ENCODE measurements around the gene RAMP1.
"Not testable (repeated sequence)": the region's sequence is repeated elsewhere in the genome, so short reads cannot be mapped to it uniquely, and the experiment has no call there.

DNA sequence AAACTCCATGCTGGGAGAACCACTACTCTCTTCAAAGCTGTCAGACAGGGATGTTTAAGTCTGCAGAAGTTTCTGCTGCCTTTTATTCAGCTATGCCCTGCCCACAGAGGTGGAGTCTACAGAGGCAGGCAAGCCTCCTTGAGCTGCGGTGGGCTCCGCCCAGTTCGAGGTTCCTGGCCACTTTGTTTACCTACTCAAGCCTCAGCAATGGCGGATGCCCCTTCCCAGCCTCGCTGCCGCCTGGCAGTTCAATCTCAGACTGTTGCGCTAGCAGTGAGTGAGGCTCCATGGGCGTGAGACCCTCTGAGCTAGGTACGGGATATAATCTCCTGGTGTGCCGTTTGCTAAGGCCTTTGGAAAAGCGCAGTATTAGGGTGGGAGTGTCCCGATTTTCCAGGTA lies 10.5 kb upstream of the RAMP1 start:
- TF ChIP-seq, protein P1, sequence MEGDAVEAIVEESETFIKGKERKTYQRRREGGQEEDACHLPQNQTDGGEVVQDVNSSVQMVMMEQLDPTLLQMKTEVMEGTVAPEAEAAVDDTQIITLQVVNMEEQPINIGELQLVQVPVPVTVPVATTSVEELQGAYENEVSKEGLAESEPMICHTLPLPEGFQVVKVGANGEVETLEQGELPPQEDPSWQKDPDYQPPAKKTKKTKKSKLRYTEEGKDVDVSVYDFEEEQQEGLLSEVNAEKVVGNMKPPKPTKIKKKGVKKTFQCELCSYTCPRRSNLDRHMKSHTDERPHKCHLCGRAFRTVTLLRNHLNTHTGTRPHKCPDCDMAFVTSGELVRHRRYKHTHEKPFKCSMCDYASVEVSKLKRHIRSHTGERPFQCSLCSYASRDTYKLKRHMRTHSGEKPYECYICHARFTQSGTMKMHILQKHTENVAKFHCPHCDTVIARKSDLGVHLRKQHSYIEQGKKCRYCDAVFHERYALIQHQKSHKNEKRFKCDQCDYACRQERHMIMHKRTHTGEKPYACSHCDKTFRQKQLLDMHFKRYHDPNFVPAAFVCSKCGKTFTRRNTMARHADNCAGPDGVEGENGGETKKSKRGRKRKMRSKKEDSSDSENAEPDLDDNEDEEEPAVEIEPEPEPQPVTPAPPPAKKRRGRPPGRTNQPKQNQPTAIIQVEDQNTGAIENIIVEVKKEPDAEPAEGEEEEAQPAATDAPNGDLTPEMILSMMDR (IDR thresholded peaks at IDR 0.05), result not testable (repeated sequence)
- TF ChIP-seq POLR2A (IDR thresholded peaks at IDR 0.05), result not testable (repeated sequence)
